ENCODE results near the gene LSM7. TPM values are rescaled to one million over a fixed set of nuclear protein-coding genes. Genes with fewer than 3 reads are reported as not detected.

LSM7 gene
- total and polyA plus RNA-seq, 7 experiments from 2014 or later = 79.4 to 182 (median 103) TPM

- H3K27ac Mint-ChIP-seq = no peak overlapping the region
- ChIA-PET POLR2A (no interaction called here), CTCF (no interaction called here)
- H3K4me1 ChIP-seq (ENCODE audit: control insufficient read depth in 2 of 2, insufficient read depth in 2 of 2, low read length in 2 of 2) = no peaks in the 10 kb centered on the region
- DNase-seq = no peak
- peak; percentile 36 for ATAC-seq
- H3K27me3 ChIP-seq (ENCODE audit: control insufficient read depth in 2 of 2, insufficient read depth in 2 of 2, low read length in 2 of 2) = no peaks in the 10 kb centered on the region
- intact Hi-C loops (cut with micrococcal nuclease) = no loop called here
- H3K4me1 Mint-ChIP-seq = peaks cover 0 to 5% (median 0%) of the 10 kb centered on the region in 7 donors
- H3K9me3 Mint-ChIP-seq = peaks cover 0 to 17% (median 5%) of the 10 kb centered on the region in 11 donors
- no peak overlapping the region for H3K4me3 ChIP-seq (ENCODE audit: low read length)
- peaks cover 0 to 4% (median 0%) of the 10 kb centered on the region in 3 experiments for H3K9me3 ChIP-seq (ENCODE audit: control insufficient read depth in 2 of 3, low read length in 3 of 3)
- peaks cover 0 to 5% (median 4%) of the 10 kb centered on the region in 5 donors for H3K27me3 Mint-ChIP-seq
- H3K36me3 ChIP-seq (ENCODE audit: control insufficient read depth in 2 of 3, insufficient read depth in 3 of 3, low read length in 3 of 3) = no peaks in the 10 kb centered on the region
- H3K4me3 Mint-ChIP-seq = no peak overlapping the region
- H3K36me3 Mint-ChIP-seq = peaks cover 0 to 3% (median 0%) of the 10 kb centered on the region in 5 donors
- no peak overlapping the region for H3K27ac ChIP-seq (ENCODE audit: low read depth, low read length)
Observed at GRCh38 chr19:2371656-2372055, 43.3 kb upstream of the LSM7 start.

DNA sequence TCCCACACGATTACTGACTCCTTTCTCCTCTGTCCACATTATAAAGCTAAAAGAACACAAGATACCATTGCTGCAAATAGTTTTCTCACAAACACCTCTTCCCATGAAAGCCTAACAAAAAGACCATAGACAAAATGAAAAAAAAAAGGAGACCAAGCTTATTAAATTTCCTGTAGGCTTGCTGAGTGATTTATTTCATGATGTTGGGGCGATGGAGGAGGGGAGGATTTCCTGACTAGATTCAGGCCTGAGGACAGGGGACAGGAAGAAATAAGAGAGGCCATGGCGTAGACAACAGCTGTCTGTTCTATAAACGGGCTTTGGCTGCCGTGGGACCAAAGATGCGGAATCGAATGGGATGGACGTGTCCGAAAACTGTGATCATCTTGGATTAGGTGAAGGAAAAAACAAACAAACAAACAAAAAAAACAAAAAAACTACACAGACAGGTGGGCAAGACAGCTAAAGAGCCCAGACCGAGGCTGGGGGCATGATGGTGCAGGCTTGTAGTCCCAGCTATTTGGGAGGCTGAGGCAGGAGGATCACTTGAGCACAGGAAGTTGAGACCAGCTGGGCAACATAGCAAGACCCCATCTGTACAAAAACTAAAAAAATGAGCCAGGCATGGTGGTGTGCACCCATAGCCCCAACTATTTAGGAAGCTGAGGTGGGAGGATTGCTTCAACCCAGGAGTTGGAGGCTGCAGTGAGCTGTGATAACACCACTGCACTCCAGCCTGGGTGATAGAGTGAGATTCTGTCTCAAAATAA is 37.0 kb upstream of the LSM7 start:
- POLR2A ChIA-PET = interaction anchor here (0.7 kb wide), 1 partner anchor 801 kb away, joined by 3 read pairs; no protein-coding TSS in a partner anchor
- CTCF ChIA-PET = interaction anchor here (0.7 kb wide), 3 partner anchors 179 to 1484 kb away, joined by 3 to 4 read pairs (median 3); no protein-coding TSS in a partner anchor

GRCh38 chr19:2363419-2363818 is 35.0 kb upstream of the LSM7 start:
- Mint-ChIP-seq H3K27ac (no peak overlapping the region), H3K4me1 (peaks cover 0 to 15% (median 6%) of the 10 kb centered on the region in 7 donors), H3K36me3 (peaks cover 0 to 5% (median 4%) of the 10 kb centered on the region in 5 donors), H3K9me3 (peaks cover 0 to 7% (median 4%) of the 10 kb centered on the region in 11 donors), H3K27me3 (peaks cover 12 to 20% (median 14%) of the 10 kb centered on the region in 5 donors), H3K4me3 (no peak overlapping the region)
- no peaks in the 10 kb centered on the region for H3K36me3 ChIP-seq (ENCODE audit: control insufficient read depth in 2 of 3, insufficient read depth in 3 of 3, low read length in 3 of 3)
- no peak overlapping the region for H3K27ac ChIP-seq (ENCODE audit: low read depth, low read length)
- no peaks in the 10 kb centered on the region for H3K4me1 ChIP-seq (ENCODE audit: control insufficient read depth in 2 of 2, insufficient read depth in 2 of 2, low read length in 2 of 2)
- DNase-seq (no peak), ATAC-seq (no peak)
- no peaks in the 10 kb centered on the region for H3K9me3 ChIP-seq (ENCODE audit: control insufficient read depth in 2 of 3, low read length in 3 of 3)
- H3K27me3 ChIP-seq (ENCODE audit: control insufficient read depth in 2 of 2, insufficient read depth in 2 of 2, low read length in 2 of 2) = peaks cover 0 to 6% of the 10 kb centered on the region in 2 donors
- CTCF ChIA-PET = no interaction called here
- intact Hi-C loops (cut with micrococcal nuclease) = no loop called here
- H3K4me3 ChIP-seq (ENCODE audit: low read length) = no peak overlapping the region
- POLR2A ChIA-PET = no interaction called here

More for the DNA sequence above, 37.0 kb upstream of the LSM7 start:
- H3K36me3 Mint-ChIP-seq = peaks cover 0 to 5% (median 4%) of the 10 kb centered on the region in 5 donors
- H3K27ac Mint-ChIP-seq = peak overlapping the region in 1 of 9 donors; percentile 50
- Histone ChIP-seq H3K4me3 (ENCODE audit: low read length) (no peak overlapping the region), H3K4me1 (ENCODE audit: control insufficient read depth in 2 of 2, insufficient read depth in 2 of 2, low read length in 2 of 2) (no peaks in the 10 kb centered on the region), H3K36me3 (ENCODE audit: control insufficient read depth in 2 of 3, insufficient read depth in 3 of 3, low read length in 3 of 3) (no peaks in the 10 kb centered on the region), H3K9me3 (ENCODE audit: control insufficient read depth in 2 of 3, low read length in 3 of 3) (peaks cover 0 to 4% (median 0%) of the 10 kb centered on the region in 3 experiments), H3K27ac (ENCODE audit: low read depth, low read length) (no peak overlapping the region), H3K27me3 (ENCODE audit: control insufficient read depth in 2 of 2, insufficient read depth in 2 of 2, low read length in 2 of 2) (peaks cover 0 to 6% of the 10 kb centered on the region in 2 donors)
- DNase-seq = no peak
- peaks cover 0 to 14% (median 4%) of the 10 kb centered on the region in 7 donors for H3K4me1 Mint-ChIP-seq
- H3K27me3 Mint-ChIP-seq = peaks cover 5 to 19% (median 14%) of the 10 kb centered on the region in 5 donors
- peaks cover 0 to 9% (median 4%) of the 10 kb centered on the region in 11 donors for H3K9me3 Mint-ChIP-seq
- no peak for ATAC-seq
- intact Hi-C loops (cut with micrococcal nuclease) = no loop called here
- H3K4me3 Mint-ChIP-seq = peak overlapping the region in 1 of 10 donors; percentile 12

GRCh38 chr19:2362970-2363300 is 34.5 kb upstream of the LSM7 start:
- no peak overlapping the region for H3K27ac Mint-ChIP-seq

DNA sequence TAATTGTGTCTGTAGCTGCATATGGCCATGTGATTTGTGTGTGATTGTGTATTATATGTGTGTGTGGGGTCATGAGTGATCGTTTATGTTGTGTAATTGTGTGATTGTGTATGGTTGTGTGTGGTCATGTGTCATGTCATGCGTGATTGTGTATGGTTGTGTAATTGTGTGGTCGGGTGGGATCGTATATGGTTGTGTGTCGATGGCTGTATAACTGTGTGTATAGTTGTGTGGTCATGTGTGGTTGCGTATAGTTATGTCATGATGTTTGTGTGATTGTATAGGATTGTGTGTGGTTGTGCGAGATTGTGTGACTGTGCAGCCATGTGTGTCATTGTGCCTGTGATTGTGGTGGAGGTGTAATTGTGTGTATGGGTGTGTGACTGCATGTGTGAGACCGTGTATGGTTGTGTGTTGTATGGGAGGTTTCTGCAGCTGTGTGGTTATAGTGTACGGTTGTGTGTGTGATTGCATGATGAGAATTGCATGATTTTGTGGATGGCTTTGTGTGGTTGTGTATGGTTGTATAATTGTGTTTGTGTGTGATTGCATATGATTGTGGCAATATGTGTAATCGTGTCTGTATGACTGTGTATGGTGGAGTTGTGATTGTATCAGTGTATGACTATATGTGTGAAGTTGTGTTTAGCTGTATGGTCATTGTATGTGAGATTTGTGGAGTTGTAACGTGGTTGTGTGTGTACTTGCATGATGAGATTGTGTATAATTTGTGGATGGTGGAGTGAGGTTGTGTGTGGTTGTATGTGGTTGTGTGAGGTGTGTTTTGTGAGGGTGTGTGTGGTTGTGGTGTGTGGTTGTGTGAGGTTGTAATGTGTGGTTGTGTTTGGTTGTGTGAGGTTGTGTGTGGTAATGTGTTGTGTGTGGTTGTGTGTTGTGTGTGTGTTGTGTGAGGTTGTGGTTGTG is 33.9 kb upstream of the LSM7 start:
- Mint-ChIP-seq H3K9me3 (peaks cover 0 to 5% (median 0%) of the 10 kb centered on the region in 11 donors), H3K27me3 (peaks cover 12 to 20% (median 14%) of the 10 kb centered on the region in 5 donors), H3K4me1 (peaks cover 0 to 11% (median 6%) of the 10 kb centered on the region in 7 donors), H3K36me3 (peaks cover 0 to 5% (median 4%) of the 10 kb centered on the region in 5 donors), H3K27ac (no peak overlapping the region), H3K4me3 (no peak overlapping the region)
- Histone ChIP-seq H3K4me1 (ENCODE audit: control insufficient read depth in 2 of 2, insufficient read depth in 2 of 2, low read length in 2 of 2) (no peaks in the 10 kb centered on the region), H3K9me3 (ENCODE audit: control insufficient read depth in 2 of 3, low read length in 3 of 3) (no peaks in the 10 kb centered on the region), H3K27ac (ENCODE audit: low read depth, low read length) (no peak overlapping the region), H3K4me3 (ENCODE audit: low read length) (no peak overlapping the region), H3K27me3 (ENCODE audit: control insufficient read depth in 2 of 2, insufficient read depth in 2 of 2, low read length in 2 of 2) (peaks cover 0 to 6% of the 10 kb centered on the region in 2 donors), H3K36me3 (ENCODE audit: control insufficient read depth in 2 of 3, insufficient read depth in 3 of 3, low read length in 3 of 3) (no peaks in the 10 kb centered on the region)
- intact Hi-C loops (cut with micrococcal nuclease) = no loop called here
- POLR2A ChIA-PET = no interaction called here
- CTCF ChIA-PET = no interaction called here
- DNase-seq = no peak
- no peak for ATAC-seq

More at GRCh38 chr19:2362970-2363300, 34.5 kb upstream of the LSM7 start:
- peaks cover 0 to 6% of the 10 kb centered on the region in 2 donors for H3K27me3 ChIP-seq (ENCODE audit: control insufficient read depth in 2 of 2, insufficient read depth in 2 of 2, low read length in 2 of 2)
- H3K4me1 ChIP-seq (ENCODE audit: control insufficient read depth in 2 of 2, insufficient read depth in 2 of 2, low read length in 2 of 2) = no peaks in the 10 kb centered on the region
- Mint-ChIP-seq H3K9me3 (peaks cover 0 to 5% (median 0%) of the 10 kb centered on the region in 11 donors), H3K36me3 (peaks cover 0 to 5% (median 4%) of the 10 kb centered on the region in 5 donors), H3K4me1 (peaks cover 0 to 11% (median 6%) of the 10 kb centered on the region in 7 donors), H3K4me3 (no peak overlapping the region), H3K27me3 (peaks cover 12 to 20% (median 14%) of the 10 kb centered on the region in 5 donors)
- no peak overlapping the region for H3K4me3 ChIP-seq (ENCODE audit: low read length)
- intact Hi-C loops (cut with micrococcal nuclease) = no loop called here
- ATAC-seq (no peak), DNase-seq (no peak)
- no peaks in the 10 kb centered on the region for H3K36me3 ChIP-seq (ENCODE audit: control insufficient read depth in 2 of 3, insufficient read depth in 3 of 3, low read length in 3 of 3)
- ChIA-PET POLR2A (no interaction called here), CTCF (no interaction called here)
- no peaks in the 10 kb centered on the region for H3K9me3 ChIP-seq (ENCODE audit: control insufficient read depth in 2 of 3, low read length in 3 of 3)
- H3K27ac ChIP-seq (ENCODE audit: low read depth, low read length) = no peak overlapping the region

- H3K36me3 Mint-ChIP-seq = peaks cover 0 to 5% (median 4%) of the 10 kb centered on the region in 5 donors
- peaks cover 12 to 20% (median 14%) of the 10 kb centered on the region in 5 donors for H3K27me3 Mint-ChIP-seq
- peaks cover 0 to 4% (median 0%) of the 10 kb centered on the region in 11 donors for H3K9me3 Mint-ChIP-seq
- no peak overlapping the region for H3K4me3 Mint-ChIP-seq
- H3K4me1 Mint-ChIP-seq = peaks cover 0 to 11% (median 6%) of the 10 kb centered on the region in 7 donors
- ChIA-PET POLR2A (no interaction called here), CTCF (no interaction called here)
- intact Hi-C loops (cut with micrococcal nuclease) = no loop called here
- DNase-seq (no peak), ATAC-seq (no peak)
- Histone ChIP-seq H3K27ac (ENCODE audit: low read depth, low read length) (no peak overlapping the region), H3K9me3 (ENCODE audit: control insufficient read depth in 2 of 3, low read length in 3 of 3) (no peaks in the 10 kb centered on the region), H3K36me3 (ENCODE audit: control insufficient read depth in 2 of 3, insufficient read depth in 3 of 3, low read length in 3 of 3) (no peaks in the 10 kb centered on the region), H3K4me3 (ENCODE audit: low read length) (no peak overlapping the region), H3K27me3 (ENCODE audit: control insufficient read depth in 2 of 2, insufficient read depth in 2 of 2, low read length in 2 of 2) (peaks cover 0 to 6% of the 10 kb centered on the region in 2 donors), H3K4me1 (ENCODE audit: control insufficient read depth in 2 of 2, insufficient read depth in 2 of 2, low read length in 2 of 2) (no peaks in the 10 kb centered on the region)
- no peak overlapping the region for H3K27ac Mint-ChIP-seq
Observed at GRCh38 chr19:2361246-2362045, 33.1 kb upstream of the LSM7 start.
